HG02588 (cell line): Measurements from ENCODE around the gene ARHGAP8.
"Not testable (repeated sequence)": the region's sequence is repeated elsewhere in the genome, so short reads cannot be mapped to it uniquely, and the experiment has no call there.

Experiments
- ATAC-seq: cut with Tn5 transposase; IDR thresholded peaks from one replicate; pipeline ENCODE4 v1.9.1; 2021; ENCODE audit warnings: mild to moderate bottlenecking, moderate library complexity; ENCODE audit not compliant: unreplicated experiment

The ARHGAP8 gene

GRCh38 chr22:44738347-44738715, 14.0 kb upstream of the ARHGAP8 start:
- ATAC-seq, result no peak

- no peak for ATAC-seq
These were observed 13.4 kb upstream of the ARHGAP8 start for GRCh38 chr22:44739024-44739423.

- ATAC-seq, result not testable (repeated sequence)
These were observed 12.7 kb upstream of the ARHGAP8 start for GRCh38 chr22:44739666-44740065.

GRCh38 chr22:44740307-44740706, 12.1 kb upstream of the ARHGAP8 start:
- no peak for ATAC-seq

GRCh38 chr22:44741929-44742328, 10.4 kb upstream of the ARHGAP8 start:
- ATAC-seq, result no peak

GRCh38 chr22:44743247-44743646, 9.1 kb upstream of the ARHGAP8 start:
- no peak for ATAC-seq

- ATAC-seq, result no peak
These were observed 8.6 kb upstream of the ARHGAP8 start for GRCh38 chr22:44743804-44744211.

GRCh38 chr22:44745853-44746789, 6.3 kb upstream of the ARHGAP8 start:
- no peak for ATAC-seq

GRCh38 chr22:44747784-44748127, 4.6 kb upstream of the ARHGAP8 start:
- not testable (repeated sequence) for ATAC-seq

GRCh38 chr22:44748524-44748923, 3.9 kb upstream of the ARHGAP8 start:
- no peak for ATAC-seq

GRCh38 chr22:44750481-44750880, 1.9 kb upstream of the ARHGAP8 start:
- no peak for ATAC-seq

- no peak for ATAC-seq
These were observed 1.0 kb downstream of the ARHGAP8 start for GRCh38 chr22:44753189-44754042.

- ATAC-seq, result no peak
These were observed 2.6 kb downstream of the ARHGAP8 start for GRCh38 chr22:44754998-44755397.

GRCh38 chr22:44755417-44755816, 3.0 kb downstream of the ARHGAP8 start:
- ATAC-seq, result no peak

GRCh38 chr22:44755956-44756361, 3.6 kb downstream of the ARHGAP8 start:
- ATAC-seq, result no peak

GRCh38 chr22:44758344-44758973, 6.1 kb downstream of the ARHGAP8 start:
- ATAC-seq, result no peak

GRCh38 chr22:44759001-44759400, 6.6 kb downstream of the ARHGAP8 start:
- no peak for ATAC-seq

GRCh38 chr22:44759430-44760310, 7.3 kb downstream of the ARHGAP8 start:
- ATAC-seq, result no peak

- ATAC-seq, result no peak
These were observed 8.1 kb downstream of the ARHGAP8 start for GRCh38 chr22:44760476-44760875.

GRCh38 chr22:44761025-44761424, 8.7 kb downstream of the ARHGAP8 start:
- ATAC-seq, result no peak
